GM10847 (cell line): Measurements from ENCODE around the gene ECEL1.

Experiments used
- POLR2A ChIP-seq: IDR thresholded peaks from 2 replicates; pipeline ENCODE4 v1.6.1; 2011; ENCODE audit not compliant: insufficient read length; ENCODE audit errors: extremely low read depth

ECEL1 gene

GRCh38 chr2:232525791-232526371 is 38.2 kb upstream of the ECEL1 start, which contains the start of gene CHRND:
Gene CHRND, plus strand, starts transcription at chr2:232526160. Its CDS starts 56 bp downstream, at chr2:232526216.
- no peak for TF ChIP-seq POLR2A

- no peak for TF ChIP-seq POLR2A
These were observed 37.6 kb upstream of the ECEL1 start for GRCh38 chr2:232525199-232525598.

- TF ChIP-seq POLR2A, result no peak
These were observed 37.1 kb upstream of the ECEL1 start for GRCh38 chr2:232524771-232525170.

DNA sequence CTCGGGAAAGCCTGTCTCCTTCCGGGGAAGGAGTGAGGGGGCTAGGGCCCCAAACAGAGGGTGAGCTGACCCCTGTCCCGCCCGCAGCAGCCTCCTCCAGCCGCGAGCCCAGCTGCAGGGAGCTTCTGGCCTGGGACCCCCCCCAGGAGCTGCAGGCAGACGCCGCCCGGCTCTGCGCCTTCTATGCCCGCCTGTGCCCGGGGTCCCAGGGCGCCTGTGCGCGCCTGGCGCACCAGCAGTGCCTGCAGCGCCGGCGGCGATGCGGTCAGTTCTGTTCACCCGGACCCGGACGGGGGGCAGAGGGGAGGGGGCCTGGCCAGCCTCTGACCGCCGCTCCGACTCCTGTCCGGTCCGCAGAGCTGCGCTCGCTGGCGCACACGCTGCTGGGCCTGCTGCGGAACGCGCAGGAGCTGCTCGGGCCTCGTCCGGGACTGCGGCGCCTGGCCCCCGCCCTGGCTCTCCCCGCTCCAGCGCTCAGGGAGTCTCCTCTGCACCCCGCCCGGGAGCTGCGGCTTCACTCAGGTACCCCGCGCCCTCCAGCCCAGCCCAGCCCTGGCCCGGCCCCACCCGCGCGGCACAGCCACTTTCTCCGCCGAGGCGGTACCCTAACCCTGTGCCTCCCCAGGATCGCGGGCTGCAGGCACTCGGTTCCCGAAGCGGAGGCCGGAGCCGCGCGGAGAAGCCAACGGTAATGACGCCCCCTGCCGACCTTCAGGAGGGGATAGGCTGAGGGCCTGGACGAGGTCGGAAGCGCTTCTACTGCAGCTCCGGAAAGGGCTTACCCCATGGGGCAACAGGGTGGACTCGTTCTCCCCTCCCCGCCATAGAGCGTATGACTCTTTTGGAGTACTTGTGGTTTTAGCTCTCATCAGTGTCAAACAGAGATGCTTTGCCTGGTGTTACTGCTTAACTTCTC is 36.3 kb upstream of the ECEL1 start:
- TF ChIP-seq POLR2A, result no peak

GRCh38 chr2:232523402-232523681 is 35.7 kb upstream of the ECEL1 start:
- TF ChIP-seq POLR2A, result no peak

GRCh38 chr2:232522623-232523401 is 35.2 kb upstream of the ECEL1 start:
- TF ChIP-seq POLR2A, result no peak

DNA sequence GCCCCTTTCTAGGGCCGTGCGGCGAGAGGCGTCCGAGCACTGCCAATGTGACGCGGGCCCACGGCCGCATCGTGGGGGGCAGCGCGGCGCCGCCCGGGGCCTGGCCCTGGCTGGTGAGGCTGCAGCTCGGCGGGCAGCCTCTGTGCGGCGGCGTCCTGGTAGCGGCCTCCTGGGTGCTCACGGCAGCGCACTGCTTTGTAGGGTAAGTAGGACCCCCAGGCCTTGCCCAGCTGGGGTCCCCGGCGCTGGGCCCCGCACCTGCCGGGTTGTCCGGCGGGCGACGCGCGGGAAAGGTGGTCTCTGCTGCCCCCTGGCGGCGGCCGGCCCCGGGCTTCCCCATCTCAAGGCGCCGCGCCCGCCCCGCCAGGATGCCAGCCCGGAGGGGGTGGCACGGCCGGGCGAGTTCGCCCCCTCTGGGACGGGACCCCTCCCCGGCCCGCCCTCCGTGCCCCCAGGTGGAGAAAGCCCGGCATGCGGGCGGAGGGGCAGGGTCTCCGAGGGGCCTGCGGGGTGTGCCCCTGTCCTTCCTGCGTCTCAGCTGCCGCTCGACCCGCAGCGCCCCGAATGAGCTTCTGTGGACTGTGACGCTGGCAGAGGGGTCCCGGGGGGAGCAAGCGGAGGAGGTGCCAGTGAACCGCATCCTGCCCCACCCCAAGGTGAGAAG is 34.5 kb upstream of the ECEL1 start:
- TF ChIP-seq POLR2A, result no peak

DNA sequence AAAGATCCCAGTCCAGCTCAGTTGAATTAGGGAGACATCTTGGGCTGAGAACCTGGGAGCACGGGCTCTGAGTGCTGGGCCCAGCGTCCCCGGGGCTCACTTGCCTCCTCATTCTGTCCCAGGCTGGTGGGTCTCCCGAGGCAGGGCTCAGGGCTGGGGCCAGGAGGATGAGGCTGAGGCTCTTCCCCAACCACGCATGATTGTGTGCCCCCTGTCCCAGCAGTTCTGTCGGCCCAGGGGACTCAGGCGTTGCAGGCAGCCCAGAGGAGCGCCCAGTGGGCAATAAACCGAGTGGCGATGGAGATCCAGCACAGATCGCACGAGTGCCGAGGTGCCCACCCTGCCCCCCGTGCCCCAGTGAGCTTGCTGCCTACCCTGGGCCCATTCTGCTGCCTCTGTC is 33.5 kb upstream of the ECEL1 start:
- TF ChIP-seq POLR2A, result no peak

DNA sequence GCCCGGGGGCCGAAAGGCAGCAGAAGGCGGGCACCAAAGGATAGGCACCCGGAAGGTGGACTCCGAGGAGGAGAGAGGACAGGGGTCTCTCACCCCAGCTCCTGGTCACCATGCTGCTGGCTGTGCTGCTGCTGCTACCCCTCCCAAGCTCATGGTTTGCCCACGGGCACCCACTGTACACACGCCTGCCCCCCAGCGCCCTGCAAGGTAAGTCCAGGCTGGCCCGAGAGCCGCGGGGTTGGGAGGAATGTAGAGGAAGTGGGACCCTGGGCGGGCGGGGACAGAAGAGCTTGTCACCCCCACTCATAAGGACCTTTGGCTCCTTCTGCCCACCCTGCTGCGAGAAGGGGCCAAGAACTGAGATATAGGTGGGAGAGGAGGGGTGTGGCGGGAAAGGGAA is 32.9 kb upstream of the ECEL1 start:
- TF ChIP-seq POLR2A, result no peak

DNA sequence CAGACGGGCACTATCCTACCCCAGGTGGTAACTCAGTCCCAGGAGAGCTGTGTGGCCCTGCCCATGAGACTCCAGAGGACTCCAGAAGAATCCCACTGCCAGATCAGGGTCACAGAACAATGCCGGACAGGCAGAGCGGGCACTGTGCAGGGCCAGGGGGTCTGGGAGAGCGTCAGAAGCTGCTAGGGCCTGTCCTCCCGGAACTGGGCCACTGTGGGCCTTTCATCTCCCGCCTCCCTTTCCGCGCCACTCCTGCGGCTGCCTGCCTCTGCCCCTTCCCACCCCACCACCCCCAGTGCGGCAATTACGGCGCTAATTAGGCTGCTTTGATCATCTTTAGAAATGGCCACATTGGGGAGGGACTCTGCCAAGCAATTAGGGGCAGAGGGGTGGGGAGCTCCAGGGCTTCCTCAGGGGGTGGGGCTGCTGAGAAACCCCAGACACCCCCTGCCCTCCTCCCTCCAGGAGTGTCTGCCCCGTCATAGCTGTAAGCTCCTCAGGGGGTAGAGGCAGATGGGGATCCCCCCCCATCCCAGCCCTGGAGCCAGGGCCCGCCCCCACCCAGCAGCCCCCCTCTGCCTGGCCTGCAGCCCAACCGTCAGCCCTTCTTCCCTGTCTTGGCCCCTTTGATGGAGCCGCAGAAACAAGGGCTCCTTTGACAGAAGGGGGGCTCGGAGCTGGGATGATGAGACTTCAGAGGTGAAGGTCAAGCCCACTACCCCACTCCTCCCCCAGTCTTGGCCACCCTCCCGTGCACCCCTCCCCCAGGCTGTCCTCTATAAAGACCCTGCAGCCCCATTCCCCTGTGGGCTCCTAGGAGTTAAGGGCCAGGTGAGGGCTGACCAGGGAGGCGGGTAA is 32.2 kb upstream of the ECEL1 start, which contains the start of gene PRSS56:
Gene PRSS56, plus strand, starts transcription at position 808 of the 858 bp plus-strand sequence. CDS start 211 bp downstream, outside the sequence.
- no peak for TF ChIP-seq POLR2A

GRCh38 chr2:232518844-232519243 is 31.2 kb upstream of the ECEL1 start:
- no peak for TF ChIP-seq POLR2A

DNA sequence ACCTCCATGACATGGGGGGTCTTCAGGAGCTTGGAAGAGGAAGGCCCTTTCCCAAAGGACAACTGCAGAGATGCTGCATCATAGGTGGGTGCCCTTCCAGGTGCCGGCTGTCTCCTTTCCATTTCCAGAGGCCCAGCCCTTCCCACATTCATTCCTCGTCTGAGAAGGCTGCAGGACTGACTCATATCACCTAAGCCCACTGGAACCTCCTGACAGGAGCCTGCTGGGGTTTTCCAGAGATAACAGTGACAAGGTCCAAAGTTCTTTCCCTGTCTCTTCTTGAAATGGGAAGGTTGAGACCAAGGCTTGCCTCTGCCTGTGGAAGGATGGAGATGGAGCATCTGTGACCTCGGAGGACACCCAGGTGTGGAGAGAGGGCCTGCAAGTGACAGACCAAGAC is 28.9 kb upstream of the ECEL1 start:
- no peak for TF ChIP-seq POLR2A

DNA sequence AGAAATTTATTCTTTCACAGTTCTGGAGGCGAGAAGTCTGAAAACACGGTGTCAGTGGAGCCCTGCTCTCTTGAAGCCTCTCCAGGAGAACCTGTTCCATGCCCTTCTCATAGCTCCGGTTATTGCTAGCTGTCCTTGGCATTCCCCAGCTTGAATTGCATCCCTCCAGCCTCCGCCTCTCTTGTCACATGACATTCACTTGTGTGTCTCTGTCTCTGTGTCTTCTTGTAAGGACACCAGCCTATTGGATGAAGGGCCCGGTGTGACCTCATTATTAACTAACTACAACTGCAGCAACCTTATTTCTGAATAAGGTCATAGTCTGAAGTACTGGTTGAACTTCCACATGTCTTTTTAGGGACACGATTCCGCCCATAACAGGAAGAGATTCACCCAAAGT is 28.0 kb upstream of the ECEL1 start:
- TF ChIP-seq POLR2A, result no peak

- TF ChIP-seq POLR2A, result no peak
These were observed 25.7 kb upstream of the ECEL1 start for GRCh38 chr2:232513353-232513752.

GRCh38 chr2:232512602-232513001 is 25.0 kb upstream of the ECEL1 start:
- no peak for TF ChIP-seq POLR2A

GRCh38 chr2:232511336-232511890 is 23.8 kb upstream of the ECEL1 start:
- no peak for TF ChIP-seq POLR2A
